SKM-1 (cell line): ENCODE results near the gene KCNH5.

Source experiments
- DNase-seq: peaks from one replicate; lab custom pipeline; 2025; ENCODE audit not compliant: unreplicated experiment; lab: John Stamatoyannopoulos, UW

The KCNH5 gene

GRCh38 chr14:62745496-62745895 lies 299.8 kb downstream of the KCNH5 start:
- no peak for DNase-seq

- DNase-seq, result no peak
Measured at GRCh38 chr14:62743560-62743959, 301.7 kb downstream of the KCNH5 start.

GRCh38 chr14:62743118-62743517 lies 302.1 kb downstream of the KCNH5 start:
- no peak for DNase-seq

GRCh38 chr14:62739647-62740046 lies 305.6 kb downstream of the KCNH5 start:
- no peak for DNase-seq

DNA sequence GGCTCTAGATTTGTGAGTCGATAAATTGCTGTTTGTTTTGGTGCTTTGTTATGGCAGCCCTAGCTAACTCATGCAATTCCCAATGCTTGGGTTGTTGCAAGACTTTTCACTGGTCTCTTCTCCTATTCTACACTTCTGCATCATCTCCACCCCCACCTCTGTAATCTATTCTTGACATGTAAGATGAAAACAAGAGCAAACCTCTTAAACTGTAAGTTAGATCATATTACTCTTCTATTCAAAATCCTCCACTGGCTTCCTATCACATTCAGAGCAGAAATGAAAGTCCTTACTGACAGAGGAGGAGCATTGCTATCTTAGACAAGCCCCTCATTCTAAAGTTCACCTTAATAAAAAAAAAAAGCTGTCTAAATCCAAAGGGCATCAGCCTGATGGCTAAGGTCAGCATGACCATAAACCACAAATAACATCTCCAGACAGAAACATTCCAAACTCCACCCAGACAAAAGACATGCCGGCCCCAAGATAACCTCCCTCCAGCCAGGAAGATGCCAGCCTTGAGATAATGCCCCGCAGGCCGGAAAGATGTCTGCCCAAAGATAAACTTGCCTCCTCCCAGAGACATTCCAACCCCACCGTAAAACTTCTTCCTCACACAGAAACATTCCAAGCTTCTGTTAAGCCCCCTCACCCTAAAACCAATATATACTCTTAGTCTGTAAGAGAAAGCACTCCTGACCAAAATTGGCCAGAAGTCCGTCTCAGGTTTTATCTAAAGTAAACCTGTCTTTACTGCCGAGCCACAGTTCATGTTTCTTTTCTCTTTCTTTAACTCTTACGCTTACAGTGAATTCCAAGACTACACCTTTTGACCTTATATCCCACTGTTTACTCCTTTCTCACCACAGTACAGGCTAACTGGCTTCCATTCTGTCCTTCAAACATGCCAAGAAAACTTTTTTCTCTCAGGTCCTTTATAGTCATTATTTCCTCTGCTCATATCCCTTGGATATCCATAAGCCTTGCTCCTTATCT lies 308.9 kb downstream of the KCNH5 start:
- no peak for DNase-seq

DNA sequence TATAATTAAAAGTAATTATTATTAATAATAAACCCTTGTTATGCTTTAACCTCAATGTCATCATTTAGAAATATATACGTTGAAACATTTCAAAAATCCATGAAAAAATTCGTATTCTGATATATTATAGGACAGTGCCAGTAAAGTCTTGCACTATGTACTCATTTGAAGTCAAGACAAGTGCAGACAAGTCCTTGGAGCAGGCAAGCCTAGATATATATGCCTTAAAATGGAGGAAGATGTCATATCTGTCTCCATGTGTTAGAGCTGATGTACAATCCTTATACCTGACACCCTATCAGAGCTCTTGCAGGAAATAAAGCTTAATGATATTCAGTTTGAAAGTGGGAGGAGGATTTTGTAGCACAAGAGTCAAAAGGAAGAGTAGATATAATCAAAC lies 310.4 kb downstream of the KCNH5 start:
- DNase-seq, result no peak

DNA sequence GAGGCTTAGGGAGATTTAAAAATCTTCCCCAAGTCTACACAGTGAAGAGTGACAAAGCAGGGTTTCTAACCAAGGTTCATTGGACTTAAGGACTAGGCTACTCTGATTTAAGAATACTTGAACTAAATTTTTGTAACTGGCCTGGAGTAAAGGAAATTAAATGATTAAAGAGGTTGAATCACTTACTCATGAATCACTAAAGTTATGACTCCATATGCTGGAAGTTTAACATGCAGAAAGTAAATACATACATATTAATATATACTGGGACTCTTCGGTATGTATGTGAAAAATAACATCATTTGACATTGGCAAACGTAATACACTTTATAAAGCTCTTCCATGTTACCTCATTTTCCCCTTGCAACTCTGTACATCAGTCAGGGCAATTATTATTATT lies 322.9 kb downstream of the KCNH5 start:
- no peak for DNase-seq

DNA sequence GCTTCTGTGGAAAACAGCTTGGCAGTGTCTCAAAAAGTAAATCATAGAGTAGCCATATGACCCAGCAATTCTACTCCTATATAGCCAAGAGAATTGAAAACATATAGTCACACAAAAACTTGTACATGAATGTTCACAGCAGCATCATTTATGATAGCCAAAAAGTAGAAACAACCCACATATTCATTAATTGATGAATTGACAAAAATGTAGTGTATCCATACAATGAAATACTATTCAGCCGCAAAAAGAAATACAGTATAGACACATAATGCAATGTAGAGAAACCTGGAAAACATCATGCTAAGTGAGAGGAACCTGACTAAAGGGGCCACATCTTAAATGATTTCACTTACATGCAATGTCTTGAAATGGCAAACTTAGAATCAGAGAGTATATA lies 326.6 kb downstream of the KCNH5 start:
- no peak for DNase-seq

- no peak for DNase-seq
Measured at GRCh38 chr14:62711351-62712023, 333.8 kb downstream of the KCNH5 start.

GRCh38 chr14:62710811-62711210 lies 334.4 kb downstream of the KCNH5 start:
- DNase-seq, result no peak

GRCh38 chr14:62709773-62710172 lies 335.5 kb downstream of the KCNH5 start:
- DNase-seq, result no peak

- no peak for DNase-seq
Measured at GRCh38 chr14:62706217-62706616, 339.0 kb downstream of the KCNH5 start.

DNA sequence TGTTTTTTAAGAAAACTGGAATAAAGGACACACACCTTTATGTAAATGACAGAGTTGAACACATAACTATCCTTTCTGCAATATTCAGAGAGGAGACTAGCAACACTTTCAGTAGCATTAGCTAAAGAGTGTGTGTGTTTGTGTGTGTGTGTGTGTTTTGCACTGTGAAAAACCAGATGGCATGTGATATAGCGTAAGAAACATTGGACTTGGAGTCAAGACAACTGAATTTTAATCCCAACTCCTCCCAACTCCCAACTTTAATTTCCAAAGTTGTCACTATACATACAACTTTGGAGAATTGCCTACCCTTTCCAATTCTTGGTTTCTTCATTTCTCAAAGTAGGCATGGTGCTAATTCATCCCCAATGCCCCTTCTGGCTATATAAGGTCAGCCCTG lies 347.8 kb downstream of the KCNH5 start:
- DNase-seq, result no peak

GRCh38 chr14:62696929-62697328 lies 348.3 kb downstream of the KCNH5 start:
- no peak for DNase-seq

GRCh38 chr14:62696331-62696924 lies 348.8 kb downstream of the KCNH5 start:
- no peak for DNase-seq

DNA sequence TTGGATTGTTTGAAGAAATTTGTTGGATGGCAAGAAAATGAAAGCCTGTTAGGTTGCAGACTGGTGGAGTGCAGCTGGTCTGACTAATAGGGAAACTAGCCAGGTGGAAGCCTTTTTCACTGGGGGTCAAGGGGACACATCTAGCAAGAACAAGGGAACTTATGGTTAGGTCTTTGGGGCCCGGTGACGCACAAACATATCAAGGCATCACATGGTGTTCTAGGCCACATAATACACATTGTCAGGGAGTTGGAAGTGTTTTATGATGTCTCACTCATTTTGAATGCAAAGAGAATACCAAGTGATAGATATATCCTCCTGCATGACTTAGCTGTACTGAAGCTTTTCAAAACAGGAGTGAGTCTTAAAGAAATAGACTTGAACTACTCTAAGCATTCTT lies 351.2 kb downstream of the KCNH5 start:
- no peak for DNase-seq

DNA sequence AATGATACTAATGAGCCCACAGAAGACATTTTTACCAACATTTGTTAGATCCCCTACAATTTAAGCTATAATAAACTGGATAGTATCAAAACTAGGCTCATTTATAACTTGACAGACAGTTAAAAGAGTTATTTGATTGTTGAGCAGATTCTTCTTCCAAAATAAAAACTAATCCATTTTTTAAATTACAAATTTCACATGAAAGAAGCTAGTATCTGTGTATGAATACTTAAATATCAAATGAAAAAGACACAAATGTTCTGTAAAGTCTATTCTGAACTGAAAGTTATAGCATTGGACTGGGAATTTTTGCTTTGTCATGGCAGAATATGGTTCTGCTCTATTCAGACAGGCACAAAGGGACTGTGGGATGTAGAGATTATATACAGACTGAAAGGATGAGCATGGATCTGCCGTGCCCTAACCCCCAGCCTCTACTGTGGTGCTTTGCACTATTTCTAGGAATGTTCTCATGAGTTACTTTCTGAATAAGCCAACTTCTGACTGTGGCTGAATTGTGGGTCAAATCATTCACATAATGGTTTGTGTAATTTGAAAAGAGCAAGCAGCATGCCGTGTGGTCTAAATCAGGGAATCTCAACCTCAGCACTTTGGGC lies 352.7 kb downstream of the KCNH5 start:
- DNase-seq, result no peak

- no peak for DNase-seq
Measured at GRCh38 chr14:62691647-62692489, 353.4 kb downstream of the KCNH5 start.

GRCh38 chr14:62689733-62690132 lies 355.5 kb downstream of the KCNH5 start:
- no peak for DNase-seq

- no peak for DNase-seq
Measured at GRCh38 chr14:62687818-62688217, 357.4 kb downstream of the KCNH5 start.

DNA sequence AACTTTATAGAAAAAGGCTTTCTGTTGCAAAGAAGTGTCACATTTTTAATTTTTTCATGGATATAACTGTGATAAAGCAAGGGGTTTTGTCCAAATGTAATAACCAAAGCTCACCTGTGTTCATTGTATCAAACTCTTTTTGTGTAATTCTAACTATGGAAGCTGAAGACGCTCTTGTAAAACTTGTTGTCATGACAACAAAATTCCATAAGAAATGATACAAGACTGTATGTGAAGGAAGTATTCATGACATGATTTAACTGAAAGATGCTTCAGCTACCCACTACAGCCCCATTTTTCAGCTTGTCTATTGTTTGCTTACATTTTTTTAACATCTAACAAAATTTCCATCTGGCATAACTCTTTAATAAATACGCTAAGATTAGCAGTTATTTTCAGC lies 360.9 kb downstream of the KCNH5 start:
- no peak for DNase-seq
